GM12874 (cell line): ENCODE measurements around the gene KASH5.

Experiments
- TF ChIP-seq, protein P1 (sequence below): IDR thresholded peaks from 2 replicates; pipeline ENCODE4 v1.5.1; 2011; ENCODE audit warnings: low read depth, mild to moderate bottlenecking, control low read depth, low read length, moderate library complexity; ENCODE audit not compliant: insufficient read depth

The KASH5 gene

DNA sequence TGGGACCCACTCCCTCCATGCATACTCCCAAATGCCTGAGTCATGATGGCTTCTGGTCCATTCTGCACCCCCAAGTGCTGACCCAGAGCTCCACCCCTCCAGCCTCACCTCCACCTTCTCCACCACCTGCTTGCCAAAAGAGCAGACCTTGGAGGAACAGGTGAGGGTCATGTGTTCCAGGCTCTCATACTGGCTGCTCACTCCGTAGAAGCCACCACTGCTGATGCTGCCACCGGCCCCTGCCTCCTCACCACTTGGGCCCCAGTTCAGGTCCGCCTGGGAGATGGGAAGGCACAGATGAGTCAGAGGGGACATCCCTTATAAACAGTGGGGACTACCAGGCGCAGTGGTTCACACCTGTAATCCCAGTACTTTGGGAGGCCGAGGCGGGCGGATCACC lies 44.9 kb upstream of the KASH5 start:
- TF ChIP-seq, protein P1, sequence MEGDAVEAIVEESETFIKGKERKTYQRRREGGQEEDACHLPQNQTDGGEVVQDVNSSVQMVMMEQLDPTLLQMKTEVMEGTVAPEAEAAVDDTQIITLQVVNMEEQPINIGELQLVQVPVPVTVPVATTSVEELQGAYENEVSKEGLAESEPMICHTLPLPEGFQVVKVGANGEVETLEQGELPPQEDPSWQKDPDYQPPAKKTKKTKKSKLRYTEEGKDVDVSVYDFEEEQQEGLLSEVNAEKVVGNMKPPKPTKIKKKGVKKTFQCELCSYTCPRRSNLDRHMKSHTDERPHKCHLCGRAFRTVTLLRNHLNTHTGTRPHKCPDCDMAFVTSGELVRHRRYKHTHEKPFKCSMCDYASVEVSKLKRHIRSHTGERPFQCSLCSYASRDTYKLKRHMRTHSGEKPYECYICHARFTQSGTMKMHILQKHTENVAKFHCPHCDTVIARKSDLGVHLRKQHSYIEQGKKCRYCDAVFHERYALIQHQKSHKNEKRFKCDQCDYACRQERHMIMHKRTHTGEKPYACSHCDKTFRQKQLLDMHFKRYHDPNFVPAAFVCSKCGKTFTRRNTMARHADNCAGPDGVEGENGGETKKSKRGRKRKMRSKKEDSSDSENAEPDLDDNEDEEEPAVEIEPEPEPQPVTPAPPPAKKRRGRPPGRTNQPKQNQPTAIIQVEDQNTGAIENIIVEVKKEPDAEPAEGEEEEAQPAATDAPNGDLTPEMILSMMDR: no peak

DNA sequence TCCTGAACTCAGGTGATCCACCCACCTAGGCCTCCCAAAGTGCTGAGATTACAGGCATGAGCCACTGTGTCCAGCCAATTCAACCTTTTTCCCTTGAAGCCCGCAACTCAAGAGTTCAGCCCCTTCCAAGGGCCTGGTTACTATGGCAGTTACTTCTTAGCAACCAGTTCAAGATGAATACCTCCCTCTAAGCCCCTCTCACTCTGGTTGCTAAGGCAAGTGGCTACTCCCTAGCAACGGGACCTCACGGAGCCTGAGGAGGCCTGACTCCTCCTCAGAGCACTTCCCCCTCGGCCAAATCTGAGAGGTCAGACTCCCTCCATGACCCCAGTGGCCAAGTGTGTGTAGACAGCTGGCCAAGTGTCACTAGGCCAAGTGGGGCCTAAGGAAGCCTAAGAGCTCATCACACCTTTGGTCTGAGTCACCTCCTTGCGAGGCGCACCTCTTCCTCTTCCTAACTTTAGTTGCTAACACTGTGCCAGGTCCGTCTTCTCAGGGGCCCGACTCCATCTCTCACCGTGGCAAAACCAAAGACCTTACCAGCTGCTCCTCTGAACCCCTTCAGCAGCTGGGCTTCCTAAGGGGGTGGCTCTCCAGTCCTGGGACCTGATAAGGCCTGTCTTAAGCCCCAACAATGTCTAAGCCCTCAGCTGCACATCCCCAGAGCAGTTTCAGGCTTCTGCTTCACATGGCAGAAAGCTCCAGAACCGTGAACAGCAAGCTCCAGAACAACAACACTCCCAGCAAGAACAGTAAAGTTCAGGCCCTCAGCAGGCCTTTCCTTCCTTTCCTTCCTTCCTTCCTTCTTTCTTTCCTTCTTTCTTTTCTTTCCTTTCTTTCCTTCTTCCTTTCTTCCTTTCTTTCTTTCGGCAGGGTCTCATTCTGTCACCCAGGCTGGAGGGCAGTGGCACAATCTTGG lies 43.3 kb upstream of the KASH5 start:
- TF ChIP-seq, protein P1: no peak

DNA sequence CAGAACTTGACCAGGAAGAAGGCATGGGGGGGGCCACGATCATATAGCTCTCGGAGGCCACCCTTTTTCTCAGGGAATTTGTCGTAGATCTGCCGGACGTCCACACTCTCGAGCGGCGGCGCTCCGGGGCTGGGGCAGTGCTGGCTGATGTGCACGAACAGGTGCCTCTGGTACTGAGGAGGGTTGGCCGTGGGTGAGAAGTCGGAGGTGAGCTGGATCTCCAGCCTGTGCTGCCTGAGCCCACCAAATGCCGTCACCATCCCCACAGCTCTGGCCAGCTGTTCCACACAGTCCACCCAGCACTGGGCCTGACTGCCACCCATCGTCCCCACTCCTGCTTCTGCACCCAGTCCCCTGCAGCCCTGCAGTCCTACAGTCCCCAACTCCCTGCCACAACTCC lies 40.9 kb upstream of the KASH5 start:
- TF ChIP-seq, protein P1: no peak

DNA sequence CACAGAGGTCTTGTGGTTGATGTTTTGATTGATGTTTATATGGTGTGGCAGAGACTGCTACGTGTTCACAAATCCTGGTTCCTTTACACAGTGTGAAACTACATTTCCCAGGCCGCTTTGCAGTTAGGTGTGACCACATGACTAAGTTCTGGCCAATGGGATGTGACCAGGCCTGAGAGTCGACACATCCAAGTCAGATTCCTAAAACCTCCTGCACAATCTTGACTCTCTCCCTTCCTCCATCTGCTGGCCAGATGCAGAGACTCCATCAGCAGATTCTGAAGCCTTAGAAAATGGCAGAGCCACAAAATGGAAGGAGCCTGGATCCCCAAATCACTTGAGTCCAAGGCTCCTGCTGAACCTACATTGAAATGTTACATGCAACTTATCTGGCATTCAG lies 40.2 kb upstream of the KASH5 start:
- TF ChIP-seq, protein P1: no peak

DNA sequence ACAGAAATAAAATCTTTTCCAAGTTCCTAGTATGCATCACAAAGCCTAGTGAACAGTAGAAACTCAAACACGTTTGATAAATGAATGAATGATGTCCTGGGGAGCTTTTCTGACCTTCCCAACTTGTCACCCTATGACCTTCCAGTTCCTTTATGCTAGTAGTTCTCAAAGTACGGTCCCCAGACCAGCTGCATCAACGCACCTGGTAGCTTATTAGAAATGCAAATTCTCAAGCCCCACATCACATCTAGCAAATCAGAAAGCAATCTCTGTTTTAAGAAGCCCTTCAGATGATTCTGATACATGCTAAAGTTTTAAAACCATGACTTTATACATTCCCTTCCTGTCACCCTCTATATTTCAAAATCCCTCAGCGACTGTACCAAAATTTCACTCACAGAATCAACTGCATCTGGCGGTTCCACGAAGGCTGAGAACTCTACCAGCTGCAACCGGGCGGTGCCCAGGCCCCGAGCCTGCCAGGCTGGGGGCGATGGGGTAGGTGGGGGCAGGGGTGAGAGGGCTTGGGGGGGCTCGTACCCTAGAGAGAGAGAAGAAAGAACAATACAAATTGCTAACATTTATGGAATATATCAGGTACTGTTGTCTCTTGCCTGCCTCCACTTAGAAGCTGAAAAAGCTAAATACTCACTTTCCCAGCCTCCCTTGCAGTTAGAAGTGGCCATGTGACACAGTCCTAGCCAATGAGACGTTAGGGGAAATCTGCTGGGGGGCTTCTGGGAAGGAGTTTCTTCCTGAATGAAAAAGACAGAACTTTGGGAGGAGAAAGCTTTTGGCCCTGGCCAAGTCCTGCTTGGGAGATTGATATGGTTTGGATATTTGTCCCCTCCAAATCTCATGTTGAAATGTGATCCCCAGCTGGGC lies 39.5 kb upstream of the KASH5 start:
- TF ChIP-seq, protein P1: no peak

DNA sequence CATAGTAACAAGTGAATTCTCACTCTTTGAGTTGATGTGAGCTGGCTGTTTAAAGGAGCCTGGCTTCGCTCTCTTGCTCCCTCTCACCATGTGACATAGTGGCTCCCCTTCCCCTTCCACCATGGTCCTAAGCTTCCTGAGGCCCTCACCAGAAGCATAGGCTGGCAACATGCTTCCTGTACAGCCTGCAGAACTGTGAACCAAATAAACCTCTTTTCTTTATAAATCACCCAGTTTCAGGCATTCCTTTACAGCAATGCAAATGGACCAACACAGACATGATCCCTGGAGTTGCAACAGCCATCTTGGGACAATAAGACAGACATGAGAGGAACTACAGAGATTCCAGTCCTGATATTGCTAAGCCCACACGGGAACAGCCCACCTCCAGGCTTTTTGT lies 38.5 kb upstream of the KASH5 start:
- TF ChIP-seq, protein P1: no peak

DNA sequence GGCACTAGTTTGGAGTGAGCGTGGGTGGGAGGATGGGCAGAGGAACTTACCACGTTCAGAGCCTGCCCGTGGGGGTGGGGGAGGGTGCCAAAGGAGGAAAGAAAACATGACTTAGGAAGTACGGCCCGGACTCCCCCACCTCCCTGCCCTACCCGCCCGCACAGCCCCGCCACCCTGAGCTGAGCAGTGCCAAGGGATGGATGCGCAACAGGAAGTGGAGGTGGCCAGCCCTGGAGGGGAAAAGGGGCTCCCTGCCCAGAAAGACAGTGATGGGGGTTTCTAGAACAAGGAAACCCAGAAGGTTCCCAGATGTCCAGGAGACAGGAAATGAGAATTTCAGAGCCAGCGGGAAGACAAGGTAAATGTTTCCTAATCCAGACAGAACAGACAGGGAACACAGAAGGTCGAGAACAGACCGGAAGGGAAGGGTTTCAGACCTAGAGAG lies 32.1 kb upstream of the KASH5 start:
- TF ChIP-seq, protein P1: no peak
